Upper lobe of left lung (tissue), 6 donors: ENCODE measurements around the gene PGBD5. TPM values are rescaled to one million over a fixed set of nuclear protein-coding genes. Genes with fewer than 3 reads are reported as not detected.

Experiments
- ATAC-seq, 2 donors: fragments of 200-7000 bp; cut with Tn5 transposase; one replicate each; pipeline ENCODE4 v1.9.1; 2022; ENCODE audit warnings: mild to moderate bottlenecking in 2 of 2, moderate library complexity in 2 of 2; ENCODE audit not compliant: low FRiP score in 2 of 2
- DNase-seq, 2 donors: peaks; one replicate each; pipeline ENCODE4 v3.0.0-alpha.2; 2019 to 2020
- H3K27ac ChIP-seq, 4 donors: fragments of 200-600 bp; sonication (generic); one replicate each; pipeline ENCODE4 v1.5.1; 2016 to 2019
- H3K27me3 ChIP-seq, 4 donors: fragments of 200-600 bp; sonication (generic); one replicate each; pipeline ENCODE4 v1.5.1; 2017 to 2019
- H3K36me3 ChIP-seq, 4 donors: fragments of 200-600 bp; sonication (generic); one replicate each; pipeline ENCODE4 v1.5.1; 2016 to 2019
- H3K4me1 ChIP-seq, 4 donors: fragments of 200-600 bp; sonication (generic); one replicate each; pipeline ENCODE4 v1.5.1; 2018 to 2019
- H3K4me3 ChIP-seq, 4 donors: fragments of 200-600 bp; sonication (generic); one replicate each; pipeline ENCODE4 v1.5.1; 2017 to 2019; ENCODE audit warnings: mild to moderate bottlenecking in 2 of 4, moderate library complexity in 1 of 4
- H3K9me3 ChIP-seq, 4 donors: fragments of 200-600 bp; sonication (generic); one replicate each; pipeline ENCODE4 v1.5.1; 2018 to 2019
- CTCF ChIP-seq, 6 experiments: fragments of 450-650 bp in 4 of 6; fragments of 200-600 bp in 2 of 6; sonication (generic) in 2 of 6; IDR thresholded peaks; one replicate each; pipeline ENCODE4 v1.5.1; 2016 to 2019; ENCODE audit warnings: antibody characterized with exemption in 6 of 6
- EP300 ChIP-seq, 4 donors: sonication (generic); formaldehyde crosslinking; IDR thresholded peaks; one replicate each; pipeline ENCODE4 v1.5.1; 2017; ENCODE audit warnings: antibody characterized with exemption in 4 of 4, control low read depth in 2 of 4
- POLR2A ChIP-seq, 4 donors: fragments of 450-650 bp; IDR thresholded peaks; one replicate each; pipeline ENCODE4 v1.5.1; 2016 to 2017; ENCODE audit warnings: antibody characterized with exemption in 4 of 4, mild to moderate bottlenecking in 2 of 4
- POLR2AphosphoS5 ChIP-seq, 2 donors: sonication (generic); formaldehyde crosslinking; IDR thresholded peaks; one replicate each; pipeline ENCODE4 v1.5.1; 2017; ENCODE audit warnings: antibody characterized with exemption in 2 of 2
- WGBS, 2 donors: methylation state at CpG; one replicate each; pipeline ENCODE4 v1.1.5; 2017 to 2018; 5-methylcytosine and 5-hydroxymethylcytosine counted together
- total RNA-seq, 6 donors: library from RNA; depleted of rRNA in 4 of 6; stranded (reverse); fragments of >200 nt in 4 of 6; gene quantifications; one replicate each; pipeline versions ENCODE4 v1.1.0 to v1.2.1, GENCODE V29; 2016 to 2021
- donor health status: DM: no; HTN: no; CAD: no; lungs with moderate emphysema.
- donor health status: DM: no; HTN: yes; CAD: no; lungs with severe emphysema.

PGBD5 gene
- total RNA-seq, 6 donors from 2014 or later, result 0.78 to 5.0 (median 3.9) TPM

- H3K4me3 ChIP-seq, result no peak overlapping the region
- no peak for TF ChIP-seq CTCF (IDR thresholded peaks at IDR 0.05)
- TF ChIP-seq POLR2A (IDR thresholded peaks at IDR 0.05), result no peak
- TF ChIP-seq EP300 (IDR thresholded peaks at IDR 0.05), result no peak
- no peak for TF ChIP-seq POLR2AphosphoS5 (IDR thresholded peaks at IDR 0.05)
- no peaks in the 10 kb centered on the region for H3K27me3 ChIP-seq
- H3K9me3 ChIP-seq, result no peaks in the 10 kb centered on the region
- 76 to 77% methylated on average over 12 of the region's 12 CpGs for WGBS, 2 donors
- H3K27ac ChIP-seq, result no peak overlapping the region
- DNase-seq (no peak), ATAC-seq (no peak)
- no peaks in the 10 kb centered on the region for H3K4me1 ChIP-seq
- no peaks in the 10 kb centered on the region for H3K36me3 ChIP-seq
Measured at GRCh38 chr1:230371923-230372703, 54.0 kb downstream of the PGBD5 start.

- H3K36me3 ChIP-seq, result no peaks in the 10 kb centered on the region
- 82 to 88% methylated on average over 10 of the region's 10 CpGs for WGBS, 2 donors
- no peaks in the 10 kb centered on the region for H3K27me3 ChIP-seq
- DNase-seq (no peak), ATAC-seq (no peak)
- TF ChIP-seq POLR2A (IDR thresholded peaks at IDR 0.05), result no peak
- no peak for TF ChIP-seq EP300 (IDR thresholded peaks at IDR 0.05)
- no peak for TF ChIP-seq POLR2AphosphoS5 (IDR thresholded peaks at IDR 0.05)
- TF ChIP-seq CTCF (IDR thresholded peaks at IDR 0.05), result no peak
- no peak overlapping the region for H3K27ac ChIP-seq
- H3K9me3 ChIP-seq, result no peaks in the 10 kb centered on the region
- H3K4me1 ChIP-seq, result no peaks in the 10 kb centered on the region
- no peak overlapping the region for H3K4me3 ChIP-seq
Measured at GRCh38 chr1:230370109-230370508, 56.0 kb downstream of the PGBD5 start.

GRCh38 chr1:230368871-230369270, 57.3 kb downstream of the PGBD5 start:
- WGBS, 2 donors, result 54 to 71% methylated on average over 4 of the region's 4 CpGs
- no peak for ATAC-seq

GRCh38 chr1:230368363-230368762, 57.8 kb downstream of the PGBD5 start:
- ATAC-seq (no peak), DNase-seq (no peak)
- Histone ChIP-seq H3K4me3 (no peak overlapping the region), H3K27ac (no peak overlapping the region), H3K9me3 (no peaks in the 10 kb centered on the region), H3K36me3 (no peaks in the 10 kb centered on the region), H3K4me1 (no peaks in the 10 kb centered on the region), H3K27me3 (no peaks in the 10 kb centered on the region)
- no peak for TF ChIP-seq POLR2A (IDR thresholded peaks at IDR 0.05)
- TF ChIP-seq POLR2AphosphoS5 (IDR thresholded peaks at IDR 0.05), result no peak
- TF ChIP-seq CTCF (IDR thresholded peaks at IDR 0.05), result no peak
- TF ChIP-seq EP300 (IDR thresholded peaks at IDR 0.05), result no peak
- WGBS, 2 donors, result 79 to 90% methylated on average over 5 of the region's 5 CpGs

More at GRCh38 chr1:230368871-230369270, 57.3 kb downstream of the PGBD5 start:
- DNase-seq, result no peak
- no peaks in the 10 kb centered on the region for H3K36me3 ChIP-seq
- H3K27me3 ChIP-seq, result no peaks in the 10 kb centered on the region
- H3K4me1 ChIP-seq, result no peaks in the 10 kb centered on the region
- no peak overlapping the region for H3K4me3 ChIP-seq
- H3K9me3 ChIP-seq, result no peaks in the 10 kb centered on the region
- TF ChIP-seq POLR2AphosphoS5 (IDR thresholded peaks at IDR 0.05) (no peak), CTCF (IDR thresholded peaks at IDR 0.05) (no peak), EP300 (IDR thresholded peaks at IDR 0.05) (no peak), POLR2A (IDR thresholded peaks at IDR 0.05) (no peak)
- H3K27ac ChIP-seq, result no peak overlapping the region

GRCh38 chr1:230366504-230366915, 59.6 kb downstream of the PGBD5 start:
- H3K27me3 ChIP-seq, result no peaks in the 10 kb centered on the region
- no peaks in the 10 kb centered on the region for H3K36me3 ChIP-seq
- H3K9me3 ChIP-seq, result no peaks in the 10 kb centered on the region
- TF ChIP-seq CTCF (IDR thresholded peaks at IDR 0.05), result no peak
- TF ChIP-seq EP300 (IDR thresholded peaks at IDR 0.05), result no peak
- TF ChIP-seq POLR2A (IDR thresholded peaks at IDR 0.05), result no peak
- TF ChIP-seq POLR2AphosphoS5 (IDR thresholded peaks at IDR 0.05), result no peak
- H3K4me3 ChIP-seq, result no peak overlapping the region
- H3K4me1 ChIP-seq, result no peaks in the 10 kb centered on the region
- ATAC-seq, result no peak
- DNase-seq, result no peak
- no peak overlapping the region for H3K27ac ChIP-seq
- WGBS, 2 donors, result 78 to 83% methylated on average over 7 of the region's 7 CpGs
